ENCODE measurements around the gene OR8G1. TPM values are rescaled to one million over a fixed set of nuclear protein-coding genes. Genes with fewer than 3 reads are reported as not detected.

Gene OR8G1
- total RNA-seq, 1 donor from 2014 or later, result not detected

GRCh38 chr11:124204008-124204407, 36.9 kb upstream of the OR8G1 start:
- Histone ChIP-seq H3K4me1 (no peaks in the 10 kb centered on the region), H3K4me3 (no peak overlapping the region), H3K9me3 (no peaks in the 10 kb centered on the region), H3K27ac (no peak overlapping the region), H3K27me3 (no peaks in the 10 kb centered on the region), H3K36me3 (no peaks in the 10 kb centered on the region)
- no peak for TF ChIP-seq POLR2AphosphoS5 (IDR thresholded peaks at IDR 0.05; ENCODE audit: insufficient read depth in 1 of 2, low read depth in 1 of 2)
- TF ChIP-seq CTCF (IDR thresholded peaks at IDR 0.05), result no peak
- no peak for TF ChIP-seq POLR2A (IDR thresholded peaks at IDR 0.05)
- DNase-seq (ENCODE audit: extremely low spot score in 2 of 2), result no peak
- intact Hi-C loops (cut with DNase I), result no loop called here

- TF ChIP-seq POLR2A (IDR thresholded peaks at IDR 0.05), result no peak
- TF ChIP-seq POLR2AphosphoS5 (IDR thresholded peaks at IDR 0.05; ENCODE audit: insufficient read depth in 1 of 2, low read depth in 1 of 2), result no peak
- TF ChIP-seq CTCF (IDR thresholded peaks at IDR 0.05), result no peak
These were observed 33.6 kb upstream of the OR8G1 start for GRCh38 chr11:124207102-124207792.

GRCh38 chr11:124209824-124210357, 31.0 kb upstream of the OR8G1 start:
- no peaks in the 10 kb centered on the region for H3K4me1 ChIP-seq

More at GRCh38 chr11:124207102-124207792, 33.6 kb upstream of the OR8G1 start:
- Histone ChIP-seq H3K27ac (no peak overlapping the region), H3K4me3 (no peak overlapping the region), H3K4me1 (no peaks in the 10 kb centered on the region), H3K36me3 (no peaks in the 10 kb centered on the region), H3K27me3 (no peaks in the 10 kb centered on the region), H3K9me3 (no peaks in the 10 kb centered on the region)
- intact Hi-C loops (cut with DNase I), result no loop called here
- no peak for DNase-seq (ENCODE audit: extremely low spot score in 2 of 2)

GRCh38 chr11:124210421-124210820, 30.5 kb upstream of the OR8G1 start:
- Histone ChIP-seq H3K36me3 (no peaks in the 10 kb centered on the region), H3K4me1 (no peaks in the 10 kb centered on the region), H3K4me3 (no peak overlapping the region), H3K9me3 (no peaks in the 10 kb centered on the region), H3K27ac (no peak overlapping the region), H3K27me3 (no peaks in the 10 kb centered on the region)
- TF ChIP-seq CTCF (IDR thresholded peaks at IDR 0.05), result no peak
- TF ChIP-seq POLR2A (IDR thresholded peaks at IDR 0.05), result no peak
- TF ChIP-seq POLR2AphosphoS5 (IDR thresholded peaks at IDR 0.05; ENCODE audit: insufficient read depth in 1 of 2, low read depth in 1 of 2), result no peak
- intact Hi-C loops (cut with DNase I), result no loop called here
- no peak for DNase-seq (ENCODE audit: extremely low spot score in 2 of 2)

More at GRCh38 chr11:124209824-124210357, 31.0 kb upstream of the OR8G1 start:
- no peak for DNase-seq (ENCODE audit: extremely low spot score in 2 of 2)
- TF ChIP-seq CTCF (IDR thresholded peaks at IDR 0.05) (no peak), POLR2AphosphoS5 (IDR thresholded peaks at IDR 0.05; ENCODE audit: insufficient read depth in 1 of 2, low read depth in 1 of 2) (no peak), POLR2A (IDR thresholded peaks at IDR 0.05) (no peak)
- H3K36me3 ChIP-seq, result no peaks in the 10 kb centered on the region
- no peak overlapping the region for H3K27ac ChIP-seq
- intact Hi-C loops (cut with DNase I), result no loop called here
- no peak overlapping the region for H3K4me3 ChIP-seq
- H3K9me3 ChIP-seq, result no peaks in the 10 kb centered on the region
- H3K27me3 ChIP-seq, result no peaks in the 10 kb centered on the region

- intact Hi-C loops (cut with DNase I), result no loop called here
- no peak for TF ChIP-seq POLR2A (IDR thresholded peaks at IDR 0.05)
- TF ChIP-seq CTCF (IDR thresholded peaks at IDR 0.05), result no peak
- TF ChIP-seq POLR2AphosphoS5 (IDR thresholded peaks at IDR 0.05; ENCODE audit: insufficient read depth in 1 of 2, low read depth in 1 of 2), result no peak
These were observed 29.6 kb upstream of the OR8G1 start for GRCh38 chr11:124211321-124211720.

More at GRCh38 chr11:124211321-124211720, 29.6 kb upstream of the OR8G1 start:
- Histone ChIP-seq H3K4me3 (no peak overlapping the region), H3K4me1 (no peaks in the 10 kb centered on the region), H3K9me3 (no peaks in the 10 kb centered on the region), H3K27ac (no peak overlapping the region), H3K27me3 (no peaks in the 10 kb centered on the region), H3K36me3 (no peaks in the 10 kb centered on the region)
- DNase-seq (ENCODE audit: extremely low spot score in 2 of 2), result no peak

Measured in vagina (tissue), 2 donors.